ENCODE results near the gene ZNF367.
A peak's percentile ranks its signal among the peaks of the same experiment; 100 is the strongest.

Gene ZNF367

GRCh38 chr9:96418083-96418919, at the start of gene ZNF367:
Gene ZNF367 (minus strand): TSS chr9:96418370. CDS start chr9:96418032, 338 bp downstream.
- DNase-seq (ENCODE audit: low read depth), result peak; percentile 91

- no peak for DNase-seq (ENCODE audit: low read depth)
Observed at GRCh38 chr9:96467784-96468183, 49.6 kb upstream of the ZNF367 start.

GRCh38 chr9:96464426-96464825, 46.3 kb upstream of the ZNF367 start:
- no peak for DNase-seq (ENCODE audit: low read depth)

- no peak for DNase-seq (ENCODE audit: low read depth)
Observed at GRCh38 chr9:96462541-96462940, 44.4 kb upstream of the ZNF367 start.

DNA sequence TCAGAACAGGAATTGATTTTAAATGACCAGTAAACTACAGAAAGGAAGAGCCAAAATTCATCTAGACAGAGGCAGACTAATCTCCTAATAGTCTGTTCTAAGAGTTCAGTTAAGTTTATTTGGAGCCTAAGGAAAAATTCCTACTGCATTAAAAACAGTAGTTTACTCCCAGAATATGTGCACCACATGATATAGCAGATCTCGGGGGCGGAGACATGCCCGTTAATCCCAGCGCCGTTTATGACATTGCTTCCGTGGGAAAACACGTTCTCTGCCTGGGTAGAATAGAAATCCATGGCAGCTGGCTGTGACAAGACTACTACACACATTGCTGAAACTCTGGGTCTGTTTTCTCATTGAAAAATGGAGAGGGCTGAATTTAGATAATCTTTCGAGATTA, 43.2 kb upstream of the ZNF367 start:
- no peak for DNase-seq (ENCODE audit: low read depth)

DNA sequence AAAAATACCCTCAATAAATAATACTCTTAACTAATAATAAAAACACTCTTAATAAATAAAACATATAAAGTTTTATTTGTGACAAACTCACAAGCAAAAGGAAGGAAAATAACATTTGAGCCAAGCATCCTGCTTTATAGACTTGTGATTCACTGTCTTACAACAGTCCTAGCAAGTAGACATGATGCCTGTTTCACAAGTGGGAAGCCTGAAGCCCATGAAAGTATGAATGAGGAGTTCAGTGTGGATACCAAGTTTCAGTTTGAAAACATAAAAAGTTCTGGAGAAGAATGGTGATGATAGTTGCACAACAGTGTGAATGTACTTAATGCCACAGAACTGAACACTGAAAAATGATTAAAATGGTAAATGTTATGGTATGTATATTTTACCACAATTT, 42.7 kb upstream of the ZNF367 start:
- no peak for DNase-seq (ENCODE audit: low read depth)

DNA sequence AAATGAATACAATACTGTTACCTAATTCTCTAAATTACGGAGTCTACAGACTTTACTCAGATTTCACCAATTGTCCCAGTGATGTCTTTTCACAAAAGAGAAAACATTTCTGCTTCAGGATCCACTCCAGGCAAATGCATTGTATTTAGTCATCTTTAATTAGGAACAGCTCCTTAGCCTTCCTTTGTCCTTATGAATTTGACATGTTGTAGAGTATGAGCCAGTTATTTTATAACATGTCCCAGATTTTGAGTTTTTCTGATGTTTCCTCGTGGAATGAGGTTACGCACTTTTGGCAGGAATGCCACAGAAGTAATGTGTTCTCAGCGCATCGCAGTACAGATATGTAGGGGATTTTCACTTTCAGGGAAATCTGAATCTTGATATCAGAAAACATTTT, 42.3 kb upstream of the ZNF367 start:
- no peak for DNase-seq (ENCODE audit: low read depth)

DNA sequence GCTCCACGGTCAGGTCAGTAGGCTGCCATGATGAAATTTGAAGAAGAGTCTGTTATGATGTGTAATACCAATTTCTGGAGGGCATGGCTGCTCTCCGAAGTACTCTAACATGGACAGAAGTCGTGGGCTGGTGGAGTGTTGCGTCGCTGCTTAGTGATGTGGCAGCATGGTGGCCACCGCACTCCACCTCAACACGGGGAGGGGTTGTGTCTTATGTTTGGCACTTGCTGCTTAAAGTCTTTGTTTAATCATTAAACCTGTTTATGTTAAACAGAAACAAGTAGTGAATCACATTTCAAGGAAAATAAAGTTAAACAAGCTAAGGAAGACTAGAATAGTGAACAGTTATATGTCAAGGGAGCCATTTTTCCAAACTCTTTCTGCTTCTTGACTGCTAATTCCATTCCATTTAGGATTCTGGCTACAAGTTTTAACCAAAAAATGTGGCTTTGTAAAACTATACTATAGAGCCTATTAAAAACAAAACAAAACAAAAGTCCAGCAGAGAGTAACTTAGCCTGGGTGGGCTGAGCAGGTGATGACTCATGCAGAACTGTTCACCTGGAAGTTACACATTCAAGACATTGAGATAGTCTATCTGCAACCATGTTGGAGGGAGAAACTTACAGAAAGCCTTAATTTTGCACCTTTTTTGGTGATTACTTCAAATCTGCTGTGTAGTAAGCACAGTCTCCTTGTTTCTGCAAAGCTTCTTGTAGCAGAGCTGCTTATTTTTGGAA, 41.3 kb upstream of the ZNF367 start:
- no peak for DNase-seq (ENCODE audit: low read depth)

GRCh38 chr9:96458226-96458625, 40.1 kb upstream of the ZNF367 start:
- no peak for DNase-seq (ENCODE audit: low read depth)

DNA sequence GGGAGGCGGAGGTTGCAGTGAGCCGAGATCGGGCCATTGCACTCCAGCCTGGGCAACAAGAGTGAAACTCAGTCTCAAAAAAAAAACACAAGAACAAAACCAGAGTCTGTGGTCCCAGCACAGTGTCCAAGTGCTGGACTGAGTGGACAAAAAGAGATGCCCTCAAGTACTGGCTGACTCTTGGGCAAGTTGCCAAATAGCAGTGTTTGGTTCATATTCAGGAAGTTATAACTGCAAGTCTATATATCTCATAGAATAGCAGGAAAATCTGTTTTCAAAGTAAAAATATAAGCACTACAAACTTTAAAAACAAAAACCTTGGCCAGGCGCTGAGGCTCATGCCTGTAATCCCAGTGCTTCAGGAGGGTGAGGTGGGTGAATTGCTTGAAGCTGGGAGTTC, 39.1 kb upstream of the ZNF367 start:
- DNase-seq (ENCODE audit: low read depth), result no peak

GRCh38 chr9:96453625-96454024, 35.5 kb upstream of the ZNF367 start:
- DNase-seq (ENCODE audit: low read depth), result no peak

- DNase-seq (ENCODE audit: low read depth), result peak; percentile 22
Observed at GRCh38 chr9:96450613-96451528, 32.7 kb upstream of the ZNF367 start.

DNA sequence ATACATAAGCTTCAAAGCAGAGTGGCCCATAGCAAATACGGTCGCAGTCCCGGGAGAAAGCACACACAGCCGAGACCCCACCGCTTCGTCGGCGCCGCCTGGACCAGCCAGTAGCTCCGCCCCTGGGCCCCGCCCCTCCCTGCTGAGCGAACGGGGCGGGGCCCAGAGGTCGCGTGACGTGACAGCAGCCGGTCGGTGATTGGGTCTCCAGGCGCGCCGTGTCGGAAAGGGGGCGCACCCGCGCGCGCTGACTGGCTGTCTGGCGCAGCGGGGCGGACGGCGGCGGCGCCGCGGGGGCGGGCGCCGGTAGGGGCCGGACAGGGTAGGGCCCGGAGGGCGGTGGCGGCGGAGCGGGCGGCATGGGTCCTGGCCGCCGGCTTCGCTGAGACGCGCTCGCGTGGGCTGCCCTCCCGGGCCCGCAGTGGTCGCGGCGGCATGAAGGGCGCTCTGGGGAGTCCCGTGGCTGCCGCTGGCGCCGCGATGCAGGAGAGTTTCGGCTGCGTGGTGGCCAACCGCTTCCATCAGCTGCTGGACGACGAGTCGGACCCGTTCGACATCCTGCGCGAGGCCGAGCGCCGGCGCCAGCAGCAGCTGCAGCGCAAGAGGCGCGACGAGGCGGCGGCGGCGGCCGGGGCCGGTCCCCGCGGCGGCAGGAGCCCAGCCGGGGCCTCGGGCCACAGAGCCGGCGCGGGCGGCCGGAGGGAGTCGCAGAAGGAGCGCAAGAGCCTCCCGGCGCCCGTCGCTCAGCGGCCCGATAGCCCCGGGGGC, 31.9 kb upstream of the ZNF367 start, which contains the start of gene HABP4:
Gene HABP4 (plus strand): TSS at position 325 of the 768 bp plus-strand sequence. CDS start 111 bp downstream, at position 436.
- peak; percentile 91 for DNase-seq (ENCODE audit: low read depth)

DNA sequence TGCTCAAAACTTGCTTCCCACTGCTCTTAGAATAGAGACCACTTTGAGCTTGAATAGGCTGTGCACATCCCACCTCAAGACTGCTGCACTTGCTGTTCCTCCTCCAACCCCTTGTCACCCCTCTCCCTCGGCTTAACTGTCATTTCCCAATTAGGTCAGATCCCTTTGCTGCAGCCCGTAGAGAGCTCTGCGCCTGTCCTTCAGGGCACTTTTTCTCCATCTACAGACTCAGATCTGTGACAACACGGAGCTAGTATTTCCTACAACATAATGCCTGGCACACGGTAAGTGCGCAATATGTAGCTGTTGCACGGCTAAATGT, 31.3 kb upstream of the ZNF367 start:
- no peak for DNase-seq (ENCODE audit: low read depth)

DNA sequence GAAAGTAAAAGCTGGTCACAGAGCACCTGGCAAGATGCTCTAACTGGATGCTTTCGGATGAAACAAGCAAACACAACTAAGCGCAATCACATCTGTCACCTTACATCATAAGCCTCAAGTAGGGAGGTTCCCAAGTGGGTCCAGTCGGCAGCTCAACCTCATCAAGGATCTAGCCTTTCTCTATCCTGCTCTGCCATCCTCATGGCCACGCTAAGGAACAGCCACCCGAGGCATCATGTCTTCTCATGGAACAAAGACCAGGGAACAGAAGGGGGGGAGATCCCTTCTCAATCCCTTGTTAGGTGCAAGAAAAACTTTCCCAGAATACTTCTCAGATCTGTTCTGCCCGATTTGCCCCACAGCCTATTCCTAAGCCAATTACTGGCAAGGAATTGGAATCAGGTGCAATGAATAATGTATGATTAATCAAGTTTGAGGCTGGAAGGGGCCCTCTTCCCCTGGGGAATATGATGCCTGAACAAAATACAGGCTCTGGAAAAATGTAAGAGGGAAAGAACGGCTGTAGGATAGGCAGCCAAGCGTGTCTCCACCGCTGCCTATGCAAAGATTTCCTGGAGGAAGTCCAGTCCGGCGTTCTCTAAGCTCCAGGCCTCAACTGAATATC, 30.5 kb upstream of the ZNF367 start:
- DNase-seq (ENCODE audit: low read depth), result no peak

GRCh38 chr9:96447406-96447805, 29.2 kb upstream of the ZNF367 start:
- DNase-seq (ENCODE audit: low read depth), result no peak

- DNase-seq (ENCODE audit: low read depth), result no peak
Observed at GRCh38 chr9:96442491-96442890, 24.3 kb upstream of the ZNF367 start.

DNA sequence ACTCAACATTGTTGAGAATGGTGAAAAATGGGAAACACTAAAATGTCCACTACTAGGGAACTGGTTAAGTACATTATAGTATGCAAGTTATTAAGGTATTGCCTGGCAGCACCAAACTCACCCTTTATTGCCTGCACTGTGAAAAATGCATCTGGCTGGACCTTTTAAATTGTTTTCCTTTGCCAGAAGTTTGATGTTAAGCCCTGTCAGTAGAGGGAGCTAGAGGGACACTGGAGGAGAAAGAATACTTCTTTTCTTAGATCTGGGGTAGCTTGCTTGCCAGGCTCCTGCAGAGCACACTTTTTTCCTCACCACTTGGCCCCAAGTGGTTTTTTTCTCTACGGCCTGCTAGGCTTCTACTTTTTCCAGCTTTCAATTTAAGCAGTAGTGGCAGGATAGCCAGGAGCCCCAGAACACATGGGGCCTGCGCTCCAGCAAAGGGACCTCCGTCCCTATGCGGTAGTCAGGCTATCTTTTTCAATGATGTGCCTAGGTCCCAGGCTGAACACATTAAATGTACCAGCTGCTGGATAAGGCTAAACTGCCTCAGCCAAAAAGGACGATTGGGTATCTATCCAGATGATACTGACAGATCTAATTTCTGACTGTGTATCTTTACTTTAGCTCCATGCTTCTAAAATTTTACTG, 23.8 kb upstream of the ZNF367 start:
- no peak for DNase-seq (ENCODE audit: low read depth)

DNA sequence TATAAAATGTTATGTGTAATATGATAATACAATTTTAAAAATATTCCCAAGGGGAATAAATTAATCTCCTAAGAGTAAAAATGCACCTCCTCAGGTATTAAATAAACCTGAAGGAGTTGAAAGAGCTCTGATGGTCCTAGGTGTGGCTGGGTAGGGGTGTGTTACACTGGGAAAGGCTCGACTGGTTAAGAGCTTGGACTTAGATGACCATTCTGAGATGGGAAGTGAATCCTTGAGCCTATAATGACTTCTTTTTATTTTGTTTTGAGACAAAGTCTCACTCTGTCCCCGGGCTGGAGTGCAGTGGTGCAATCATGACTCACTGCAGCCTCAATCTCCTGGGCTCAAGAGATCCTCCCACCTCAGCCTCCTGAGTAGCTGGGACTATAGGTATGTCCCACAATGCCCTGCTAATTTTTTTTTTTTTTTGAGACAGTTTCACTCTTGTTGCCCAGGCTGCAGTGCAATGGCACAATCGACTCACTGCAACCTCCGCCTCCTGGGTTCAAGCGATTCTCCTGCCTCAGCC, 22.6 kb upstream of the ZNF367 start:
- no peak for DNase-seq (ENCODE audit: low read depth)

DNA sequence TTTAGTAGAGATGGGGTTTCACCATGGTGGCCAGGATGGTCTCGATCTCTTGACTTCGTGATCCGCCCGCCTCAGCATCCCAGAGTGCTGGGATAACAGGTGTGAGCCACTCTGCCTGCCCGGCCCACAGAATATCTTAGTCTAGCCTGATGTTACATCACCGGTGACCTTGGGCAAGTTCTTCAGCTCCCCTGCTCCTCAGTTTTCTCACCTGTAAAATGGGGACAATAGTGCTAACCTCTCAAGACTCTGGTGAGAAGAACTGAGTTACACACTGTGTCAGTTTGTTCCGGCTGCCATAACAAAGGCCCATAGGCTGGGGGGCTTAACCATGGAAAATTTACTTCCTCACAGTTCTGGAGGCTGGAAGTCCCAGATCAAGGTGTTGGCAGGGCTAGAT, 19.3 kb upstream of the ZNF367 start:
- DNase-seq (ENCODE audit: low read depth), result no peak
